Astrocyte (in vitro differentiated cells and primary cell): Measurements from ENCODE around the gene THOP1. TPM values are rescaled to one million over a fixed set of nuclear protein-coding genes. Genes with fewer than 3 reads are reported as not detected.

Source experiments
- DNase-seq: peaks from one replicate; pipeline ENCODE4 v3.0.0-alpha.2; 2010; ENCODE audit warnings: low read depth
- FAIRE-seq: peaks from 2 replicates; lab custom pipeline; 2011; peaks lifted over from hg19 to GRCh38; lab: Jason Lieb, UNC
- H2AFZ ChIP-seq: 2 replicates; pipeline ENCODE4 v1.6.0; 2012; ENCODE audit warnings: low read depth, low read length, inconsistent platforms
- H3K27ac ChIP-seq: 2 replicates; pipeline ENCODE4 v1.5.1; 2011; ENCODE audit warnings: low read depth, low read length, inconsistent platforms
- H3K27me3 ChIP-seq: 2 replicates; pipeline ENCODE4 v1.6.0; 2011; ENCODE audit warnings: low read length, inconsistent platforms; ENCODE audit not compliant: insufficient read depth
- H3K36me3 ChIP-seq: 2 replicates; pipeline ENCODE4 v1.5.1; 2011; ENCODE audit warnings: low read length, inconsistent platforms; ENCODE audit not compliant: insufficient read depth
- H3K4me1 ChIP-seq: 2 replicates; pipeline ENCODE4 v1.5.1; 2011; ENCODE audit warnings: low read length, inconsistent platforms; ENCODE audit not compliant: insufficient read depth
- H3K4me2 ChIP-seq: 2 replicates; pipeline ENCODE4 v1.6.0; 2012; ENCODE audit warnings: low read length, inconsistent platforms
- H3K4me3 ChIP-seq: 2 replicates; pipeline ENCODE4 v1.5.1; 2011; ENCODE audit warnings: low read depth, mild to moderate bottlenecking, low read length, inconsistent platforms; ENCODE audit not compliant: insufficient read depth
- H3K79me2 ChIP-seq: 2 replicates; pipeline ENCODE4 v1.6.0; 2012; ENCODE audit warnings: mild to moderate bottlenecking, low read length, inconsistent platforms; ENCODE audit not compliant: insufficient read depth
- H3K9ac ChIP-seq: 2 replicates; pipeline ENCODE4 v1.6.0; 2012; ENCODE audit warnings: mild to moderate bottlenecking, low read length, inconsistent platforms
- H3K9me3 ChIP-seq: 2 replicates; pipeline ENCODE4 v1.5.1; 2012; ENCODE audit warnings: low read depth, mild to moderate bottlenecking, low read length, inconsistent platforms; ENCODE audit not compliant: insufficient read depth
- H4K20me1 ChIP-seq: 2 replicates; pipeline ENCODE4 v1.6.0; 2012; ENCODE audit warnings: low read length, inconsistent platforms; ENCODE audit not compliant: insufficient read depth
- H3K27ac Mint-ChIP-seq: one replicate; pipeline ENCODE4 v1.8.0; 2021; ENCODE audit warnings: mild to moderate bottlenecking, mixed read lengths; ENCODE audit not compliant: unreplicated experiment
- H3K27me3 Mint-ChIP-seq: one replicate; pipeline ENCODE4 v1.8.0; 2021; ENCODE audit warnings: low read depth, mixed read lengths; ENCODE audit not compliant: unreplicated experiment
- H3K36me3 Mint-ChIP-seq: one replicate; pipeline ENCODE4 v1.8.0; 2021; ENCODE audit warnings: low read depth, mixed read lengths; ENCODE audit not compliant: unreplicated experiment
- H3K4me1 Mint-ChIP-seq: one replicate; pipeline ENCODE4 v1.8.0; 2021; ENCODE audit warnings: low read depth, mixed read lengths; ENCODE audit not compliant: unreplicated experiment
- H3K4me3 Mint-ChIP-seq: one replicate; pipeline ENCODE4 v1.8.0; 2021; ENCODE audit warnings: mild to moderate bottlenecking, moderate library complexity, mixed read lengths; ENCODE audit not compliant: unreplicated experiment
- H3K9me3 Mint-ChIP-seq: one replicate; pipeline ENCODE4 v1.8.0; 2021; ENCODE audit warnings: mild to moderate bottlenecking, mixed read lengths; ENCODE audit not compliant: unreplicated experiment
- EZH2 ChIP-seq: IDR thresholded peaks from 2 replicates; pipeline ENCODE4 v1.6.1; 2012; ENCODE audit warnings: mild to moderate bottlenecking, low read length, inconsistent platforms; ENCODE audit not compliant: insufficient read depth
- total RNA-seq: library from RNA; stranded (reverse); gene quantifications from 2 replicates; pipeline ENCODE4 v1.2.1, GENCODE V29; 2021
- TF ChIP-seq, protein P1 (sequence below): IDR thresholded peaks from 2 replicates; pipeline ENCODE4 v1.5.1; 2011; ENCODE audit warnings: low read depth, mild to moderate bottlenecking, inconsistent platforms, low read length, moderate library complexity; ENCODE audit not compliant: insufficient read depth

Gene THOP1
- total RNA-seq, 1 donor from 2014 or later, result 73.4 TPM

DNA sequence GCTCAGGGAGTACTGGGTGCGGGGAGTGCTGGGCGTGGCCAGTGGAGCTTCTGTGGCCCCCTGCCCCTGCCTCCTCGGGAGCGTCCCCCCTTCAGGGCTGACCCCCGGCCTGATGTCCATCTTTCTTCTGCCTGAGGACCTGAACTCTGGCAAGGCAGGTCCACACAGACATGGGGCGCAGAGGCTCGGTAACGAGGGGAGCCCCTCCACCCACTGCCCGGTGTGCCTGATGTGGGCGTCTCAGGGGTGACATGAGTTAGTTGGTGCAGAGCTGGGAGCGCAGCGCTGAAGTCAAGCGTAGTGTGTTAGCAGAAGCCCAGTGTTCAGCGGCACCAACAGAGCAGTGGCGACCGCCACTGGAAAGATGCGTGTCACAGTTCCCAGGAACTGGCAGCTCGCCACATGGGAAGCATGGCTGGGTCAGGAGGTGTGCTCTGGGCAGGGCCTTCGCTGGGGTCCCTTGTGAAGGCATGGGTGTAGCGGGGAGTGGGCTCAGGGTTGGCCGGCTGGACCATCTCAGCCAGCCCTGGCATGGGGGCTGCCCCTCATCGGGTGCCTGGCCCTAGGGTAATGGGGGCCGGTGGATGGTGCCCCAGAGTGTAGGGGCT, 11.5 kb downstream of the THOP1 start:
- H3K9me3 ChIP-seq, result no peaks in the 10 kb centered on the region
- no peak overlapping the region for H3K27ac ChIP-seq
- H4K20me1 ChIP-seq, result peaks cover 3% of the 10 kb centered on the region
- FAIRE-seq (no peak), DNase-seq (no peak)
- no peak overlapping the region for H3K4me2 ChIP-seq
- peaks cover 13% of the 10 kb centered on the region for H3K36me3 ChIP-seq
- Mint-ChIP-seq H3K4me3 (no peak overlapping the region), H3K36me3 (peaks cover 8% of the 10 kb centered on the region), H3K4me1 (no peaks in the 10 kb centered on the region), H3K27ac (no peak overlapping the region), H3K9me3 (no peaks in the 10 kb centered on the region), H3K27me3 (no peaks in the 10 kb centered on the region)
- no peaks in the 10 kb centered on the region for H3K4me1 ChIP-seq
- no peak overlapping the region for H3K4me3 ChIP-seq
- TF ChIP-seq, protein P1, sequence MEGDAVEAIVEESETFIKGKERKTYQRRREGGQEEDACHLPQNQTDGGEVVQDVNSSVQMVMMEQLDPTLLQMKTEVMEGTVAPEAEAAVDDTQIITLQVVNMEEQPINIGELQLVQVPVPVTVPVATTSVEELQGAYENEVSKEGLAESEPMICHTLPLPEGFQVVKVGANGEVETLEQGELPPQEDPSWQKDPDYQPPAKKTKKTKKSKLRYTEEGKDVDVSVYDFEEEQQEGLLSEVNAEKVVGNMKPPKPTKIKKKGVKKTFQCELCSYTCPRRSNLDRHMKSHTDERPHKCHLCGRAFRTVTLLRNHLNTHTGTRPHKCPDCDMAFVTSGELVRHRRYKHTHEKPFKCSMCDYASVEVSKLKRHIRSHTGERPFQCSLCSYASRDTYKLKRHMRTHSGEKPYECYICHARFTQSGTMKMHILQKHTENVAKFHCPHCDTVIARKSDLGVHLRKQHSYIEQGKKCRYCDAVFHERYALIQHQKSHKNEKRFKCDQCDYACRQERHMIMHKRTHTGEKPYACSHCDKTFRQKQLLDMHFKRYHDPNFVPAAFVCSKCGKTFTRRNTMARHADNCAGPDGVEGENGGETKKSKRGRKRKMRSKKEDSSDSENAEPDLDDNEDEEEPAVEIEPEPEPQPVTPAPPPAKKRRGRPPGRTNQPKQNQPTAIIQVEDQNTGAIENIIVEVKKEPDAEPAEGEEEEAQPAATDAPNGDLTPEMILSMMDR, result no peak
- TF ChIP-seq EZH2, result no peak
- H3K9ac ChIP-seq, result no peak overlapping the region
- H2AFZ ChIP-seq, result no peak overlapping the region
- H3K79me2 ChIP-seq, result peaks cover 7% of the 10 kb centered on the region
- no peaks in the 10 kb centered on the region for H3K27me3 ChIP-seq

DNA sequence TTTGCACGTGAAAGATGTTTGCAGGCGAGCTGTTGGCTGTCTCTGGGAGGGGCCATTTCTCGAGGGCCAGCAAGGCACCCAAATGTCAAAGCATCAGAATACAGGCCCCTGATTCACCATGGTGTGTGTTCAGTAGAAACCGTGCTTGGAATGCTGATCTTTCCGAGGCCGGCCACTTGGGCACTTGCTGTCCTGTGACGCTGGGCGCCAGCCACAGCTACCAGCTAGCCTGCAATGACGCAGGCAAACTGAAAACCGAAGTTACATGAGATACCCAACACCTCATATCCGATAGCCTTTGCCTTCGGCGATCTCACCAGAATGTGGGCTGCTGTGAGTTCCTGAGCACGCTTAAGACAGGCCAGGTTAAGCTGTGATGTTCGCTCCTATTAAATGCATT, 12.0 kb downstream of the THOP1 start:
- H3K4me2 ChIP-seq, result no peak overlapping the region
- FAIRE-seq, result no peak
- no peaks in the 10 kb centered on the region for H3K4me1 ChIP-seq
- H3K27me3 ChIP-seq, result no peaks in the 10 kb centered on the region
- Mint-ChIP-seq H3K9me3 (no peaks in the 10 kb centered on the region), H3K27ac (no peak overlapping the region), H3K4me1 (no peaks in the 10 kb centered on the region), H3K36me3 (peaks cover 8% of the 10 kb centered on the region), H3K27me3 (no peaks in the 10 kb centered on the region), H3K4me3 (no peak overlapping the region)
- no peak overlapping the region for H3K4me3 ChIP-seq
- no peak overlapping the region for H3K27ac ChIP-seq
- H3K36me3 ChIP-seq, result peaks cover 13% of the 10 kb centered on the region
- no peak overlapping the region for H3K9ac ChIP-seq
- TF ChIP-seq, protein P1, result no peak
- no peak for TF ChIP-seq EZH2
- no peaks in the 10 kb centered on the region for H3K9me3 ChIP-seq
- H3K79me2 ChIP-seq, result peaks cover 7% of the 10 kb centered on the region
- H2AFZ ChIP-seq, result no peak overlapping the region
- H4K20me1 ChIP-seq, result peaks cover 3% of the 10 kb centered on the region
- no peak for DNase-seq

DNA sequence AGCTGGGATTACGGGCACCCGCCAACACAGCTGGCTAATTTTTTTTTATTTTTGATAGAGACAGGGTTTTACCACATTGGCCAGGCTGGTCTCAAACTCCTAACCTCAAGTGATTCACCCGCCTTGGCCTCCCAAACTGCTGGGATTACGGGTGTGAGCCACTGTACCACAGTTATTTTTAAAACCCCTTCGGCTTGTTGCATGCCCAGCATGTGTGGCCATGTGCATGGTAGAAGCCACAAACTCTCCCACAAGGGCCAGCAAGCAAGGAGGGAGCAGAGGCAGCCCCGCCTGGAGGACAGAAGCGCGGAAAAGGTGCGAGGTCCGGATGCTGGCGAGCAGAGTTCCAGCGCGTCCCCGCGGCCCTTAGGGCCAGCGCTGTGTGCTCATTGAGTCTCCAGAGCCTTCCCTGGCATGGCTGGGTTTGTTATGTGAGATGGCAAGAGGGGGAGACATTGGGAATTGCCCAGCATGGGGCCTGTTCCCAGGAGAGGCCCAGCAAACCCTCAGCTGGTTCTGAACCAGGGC, 12.9 kb downstream of the THOP1 start:
- DNase-seq, result no peak
- no peaks in the 10 kb centered on the region for H3K27me3 Mint-ChIP-seq
- Histone ChIP-seq H3K27ac (no peak overlapping the region), H3K9me3 (no peaks in the 10 kb centered on the region), H3K4me2 (no peak overlapping the region), H3K4me3 (no peak overlapping the region), H3K36me3 (peaks cover 13% of the 10 kb centered on the region), H3K27me3 (no peaks in the 10 kb centered on the region), H3K9ac (no peak overlapping the region), H4K20me1 (peaks cover 3% of the 10 kb centered on the region), H3K4me1 (no peaks in the 10 kb centered on the region), H3K79me2 (peaks cover 4% of the 10 kb centered on the region), H2AFZ (no peak overlapping the region)
- no peaks in the 10 kb centered on the region for H3K9me3 Mint-ChIP-seq
- TF ChIP-seq EZH2, result no peak
- TF ChIP-seq, protein P1, result no peak
- peaks cover 12% of the 10 kb centered on the region for H3K36me3 Mint-ChIP-seq
- no peak for FAIRE-seq
- no peak overlapping the region for H3K4me3 Mint-ChIP-seq
- no peak overlapping the region for H3K27ac Mint-ChIP-seq
- H3K4me1 Mint-ChIP-seq, result no peaks in the 10 kb centered on the region
